Body of pancreas (tissue), 4 donors: Measurements from ENCODE around the gene NUDT22.

ENCODE experiments used
- POLR2A ChIP-seq, 3 donors: fragments of 450-650 bp; IDR thresholded peaks; one replicate each; pipeline ENCODE4 v1.6.1; 2016; ENCODE audit warnings: antibody characterized with exemption in 3 of 3, mild to moderate bottlenecking in 2 of 3
- TF ChIP-seq, protein P1 (sequence below), 7 experiments: fragments of 450-650 bp in 4 of 7; fragments of 200-600 bp in 3 of 7; sonication (generic) in 3 of 7; IDR thresholded peaks; one replicate each; pipeline ENCODE4 v1.5.1; 2016 to 2019; ENCODE audit warnings: antibody characterized with exemption in 7 of 7

DNA sequence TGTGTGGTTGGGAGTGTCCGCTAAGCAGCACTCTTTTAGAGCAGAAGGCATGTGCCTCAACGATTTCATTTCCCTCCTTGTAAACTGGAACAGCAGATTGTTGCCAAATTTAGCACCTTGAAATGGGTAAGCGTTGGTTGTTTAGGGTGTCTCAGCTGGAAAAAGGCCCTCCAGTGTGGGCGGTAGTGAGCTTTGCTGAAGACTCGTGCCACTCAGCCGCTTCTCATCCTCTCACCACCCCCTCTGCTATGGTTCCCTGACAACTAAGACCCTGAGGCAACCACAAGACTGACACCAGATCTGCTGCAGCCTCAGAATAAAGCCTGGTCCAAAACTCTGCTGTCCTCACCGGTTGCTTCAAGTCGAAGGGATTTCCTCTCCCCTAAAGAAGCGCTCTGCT, 29.4 kb upstream of the NUDT22 start:
- no peak for TF ChIP-seq POLR2A (IDR thresholded peaks at IDR 0.05)
- TF ChIP-seq, protein P1, sequence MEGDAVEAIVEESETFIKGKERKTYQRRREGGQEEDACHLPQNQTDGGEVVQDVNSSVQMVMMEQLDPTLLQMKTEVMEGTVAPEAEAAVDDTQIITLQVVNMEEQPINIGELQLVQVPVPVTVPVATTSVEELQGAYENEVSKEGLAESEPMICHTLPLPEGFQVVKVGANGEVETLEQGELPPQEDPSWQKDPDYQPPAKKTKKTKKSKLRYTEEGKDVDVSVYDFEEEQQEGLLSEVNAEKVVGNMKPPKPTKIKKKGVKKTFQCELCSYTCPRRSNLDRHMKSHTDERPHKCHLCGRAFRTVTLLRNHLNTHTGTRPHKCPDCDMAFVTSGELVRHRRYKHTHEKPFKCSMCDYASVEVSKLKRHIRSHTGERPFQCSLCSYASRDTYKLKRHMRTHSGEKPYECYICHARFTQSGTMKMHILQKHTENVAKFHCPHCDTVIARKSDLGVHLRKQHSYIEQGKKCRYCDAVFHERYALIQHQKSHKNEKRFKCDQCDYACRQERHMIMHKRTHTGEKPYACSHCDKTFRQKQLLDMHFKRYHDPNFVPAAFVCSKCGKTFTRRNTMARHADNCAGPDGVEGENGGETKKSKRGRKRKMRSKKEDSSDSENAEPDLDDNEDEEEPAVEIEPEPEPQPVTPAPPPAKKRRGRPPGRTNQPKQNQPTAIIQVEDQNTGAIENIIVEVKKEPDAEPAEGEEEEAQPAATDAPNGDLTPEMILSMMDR (IDR thresholded peaks at IDR 0.05) = no peak
